GM18511 (cell line): ENCODE measurements around the gene NR2F6.
"Not testable (repeated sequence)": the region's sequence is repeated elsewhere in the genome, so short reads cannot be mapped to it uniquely, and the experiment has no call there.

Experiments used
- ATAC-seq: cut with Tn5 transposase; IDR thresholded peaks from one replicate; pipeline ENCODE4 v1.9.1; 2021; ENCODE audit warnings: mild to moderate bottlenecking, moderate library complexity; ENCODE audit not compliant: unreplicated experiment

Gene NR2F6

GRCh38 chr19:17214508-17215126 lies 31.1 kb downstream of the NR2F6 start:
- ATAC-seq = no peak

GRCh38 chr19:17213334-17213733 lies 32.4 kb downstream of the NR2F6 start:
- ATAC-seq = no peak

GRCh38 chr19:17211547-17212446 lies 33.9 kb downstream of the NR2F6 start:
- no peak for ATAC-seq

GRCh38 chr19:17210296-17210695 lies 35.4 kb downstream of the NR2F6 start:
- no peak for ATAC-seq

GRCh38 chr19:17209126-17210036 lies 36.3 kb downstream of the NR2F6 start:
- no peak for ATAC-seq

- ATAC-seq = no peak
These were observed 38.8 kb downstream of the NR2F6 start for GRCh38 chr19:17206736-17207581.

GRCh38 chr19:17205237-17206140 lies 40.2 kb downstream of the NR2F6 start:
- ATAC-seq = no peak

GRCh38 chr19:17202713-17203112 lies 43.0 kb downstream of the NR2F6 start:
- no peak for ATAC-seq

- no peak for ATAC-seq
These were observed 43.5 kb downstream of the NR2F6 start for GRCh38 chr19:17202249-17202648.

GRCh38 chr19:17200408-17201079 lies 45.2 kb downstream of the NR2F6 start:
- no peak for ATAC-seq

GRCh38 chr19:17197666-17198065 lies 48.1 kb downstream of the NR2F6 start:
- no peak for ATAC-seq

- ATAC-seq = no peak
These were observed 49.1 kb downstream of the NR2F6 start for GRCh38 chr19:17196610-17197009.

GRCh38 chr19:17195106-17195505 lies 50.6 kb downstream of the NR2F6 start:
- no peak for ATAC-seq

GRCh38 chr19:17194608-17195007 lies 51.1 kb downstream of the NR2F6 start:
- ATAC-seq = no peak

- no peak for ATAC-seq
These were observed 53.0 kb downstream of the NR2F6 start for GRCh38 chr19:17192751-17193150.

GRCh38 chr19:17191736-17192135 lies 54.0 kb downstream of the NR2F6 start:
- ATAC-seq = not testable (repeated sequence)

GRCh38 chr19:17185590-17185989 lies 60.1 kb downstream of the NR2F6 start:
- ATAC-seq = no peak

- ATAC-seq = peak; percentile 36
These were observed 61.3 kb downstream of the NR2F6 start for GRCh38 chr19:17184371-17184841.
